Upper lobe of right lung (tissue), 1 donor: ENCODE results near the gene ANKRD66. TPM values are rescaled to one million over a fixed set of nuclear protein-coding genes. Genes with fewer than 3 reads are reported as not detected.
A peak's percentile ranks its signal among the peaks of the same experiment; 100 is the strongest.
"Not testable (repeated sequence)": the region's sequence is repeated elsewhere in the genome, so short reads cannot be mapped to it uniquely, and the experiment has no call there.

Source experiments
- ATAC-seq: fragments of 200-7000 bp; cut with Tn5 transposase; one replicate; pipeline ENCODE4 v1.9.1; 2020; ENCODE audit warnings: mild to moderate bottlenecking, moderate library complexity
- DNase-seq: peaks from one replicate; pipeline ENCODE4 v3.0.0-alpha.2; 2020
- H3K27ac ChIP-seq: fragments of 200-600 bp; one replicate; pipeline ENCODE4 v1.8.0; 2022
- H3K27me3 ChIP-seq: fragments of 200-600 bp; one replicate; pipeline ENCODE4 v1.8.0; 2022; ENCODE audit warnings: mild to moderate bottlenecking
- H3K36me3 ChIP-seq: fragments of 200-600 bp; one replicate; pipeline ENCODE4 v1.8.0; 2022
- H3K4me1 ChIP-seq: fragments of 200-600 bp; one replicate; pipeline ENCODE4 v1.8.0; 2022
- H3K4me3 ChIP-seq: fragments of 200-600 bp; one replicate; pipeline ENCODE4 v1.8.0; 2022; ENCODE audit warnings: mild to moderate bottlenecking
- H3K9me3 ChIP-seq: fragments of 200-600 bp; one replicate; pipeline ENCODE4 v1.8.0; 2022
- CTCF ChIP-seq: fragments of 200-600 bp; IDR thresholded peaks from one replicate; pipeline ENCODE4 v1.8.0; 2022; ENCODE audit warnings: antibody characterized with exemption
- intact Hi-C: fragments of 100-400 bp; cut with DNase I; formaldehyde crosslinking; loops from one replicate; pipeline ENCODE4 v1.11.0; 2022
- total RNA-seq: library from RNA; stranded (reverse); fragmentation: NEBNext Ultra II Directional; extraction: Animal tissue kit (Norgen Biotek cat#: 25700); gene quantifications from one replicate; pipeline ENCODE4 v1.2.1, GENCODE V29; 2021
- donor health status: DM: no; HTN: yes; CAD: no; lungs with severe emphysema.

Gene ANKRD66
- total RNA-seq, 1 donor from 2014 or later: not detected

- no peak overlapping the region for H3K27ac ChIP-seq
- no peaks in the 10 kb centered on the region for H3K9me3 ChIP-seq
- no peak overlapping the region for H3K4me3 ChIP-seq
- DNase-seq: no peak
- ATAC-seq: no peak
- TF ChIP-seq CTCF: no peak
- no peaks in the 10 kb centered on the region for H3K36me3 ChIP-seq
- H3K27me3 ChIP-seq: no peaks in the 10 kb centered on the region
- intact Hi-C loops: no loop called here
- no peaks in the 10 kb centered on the region for H3K4me1 ChIP-seq
Observed at GRCh38 chr6:46743425-46744158, 3.1 kb upstream of the ANKRD66 start.

- DNase-seq, H3K27ac ChIP-seq, H3K4me3 ChIP-seq, ATAC-seq, H3K9me3 ChIP-seq, intact Hi-C loops, H3K27me3 ChIP-seq, H3K36me3 ChIP-seq, H3K4me1 ChIP-seq: not testable (repeated sequence)
Observed at GRCh38 chr6:46744159-46744725, 2.5 kb upstream of the ANKRD66 start.

- Histone ChIP-seq H3K27ac (no peak overlapping the region), H3K36me3 (no peaks in the 10 kb centered on the region), H3K27me3 (no peaks in the 10 kb centered on the region), H3K9me3 (no peaks in the 10 kb centered on the region), H3K4me3 (no peak overlapping the region), H3K4me1 (no peaks in the 10 kb centered on the region)
- no peak for TF ChIP-seq CTCF
- no peak for ATAC-seq
- intact Hi-C loops: no loop called here
- no peak for DNase-seq
Observed at GRCh38 chr6:46745973-46746372, 760 bp upstream of the ANKRD66 start.

GRCh38 chr6:46748940-46749503, 2.3 kb downstream of the ANKRD66 start:
- DNase-seq: no peak
- TF ChIP-seq CTCF: no peak
- intact Hi-C loops: no loop called here

GRCh38 chr6:46749731-46750130, 3.0 kb downstream of the ANKRD66 start:
- Histone ChIP-seq H3K4me3 (no peak overlapping the region), H3K27me3 (no peaks in the 10 kb centered on the region), H3K9me3 (no peaks in the 10 kb centered on the region), H3K27ac (no peak overlapping the region), H3K4me1 (no peaks in the 10 kb centered on the region), H3K36me3 (no peaks in the 10 kb centered on the region)
- intact Hi-C loops: no loop called here
- ATAC-seq (no peak), DNase-seq (no peak)
- no peak for TF ChIP-seq CTCF

More at GRCh38 chr6:46748940-46749503, 2.3 kb downstream of the ANKRD66 start:
- Histone ChIP-seq H3K36me3 (no peaks in the 10 kb centered on the region), H3K27me3 (no peaks in the 10 kb centered on the region), H3K4me1 (no peaks in the 10 kb centered on the region), H3K27ac (no peak overlapping the region), H3K9me3 (no peaks in the 10 kb centered on the region), H3K4me3 (no peak overlapping the region)
- peak; percentile 28 for ATAC-seq

- Histone ChIP-seq H3K27ac (no peak overlapping the region), H3K4me1 (no peaks in the 10 kb centered on the region), H3K27me3 (peaks cover 5% of the 10 kb centered on the region), H3K9me3 (no peaks in the 10 kb centered on the region), H3K4me3 (no peak overlapping the region), H3K36me3 (no peaks in the 10 kb centered on the region)
- intact Hi-C loops: no loop called here
- DNase-seq: no peak
- no peak for TF ChIP-seq CTCF
- no peak for ATAC-seq
Observed at GRCh38 chr6:46751658-46752057, 4.9 kb downstream of the ANKRD66 start.
